Suprapubic skin (tissue), 4 donors: ENCODE results near the gene HENMT1.

Experiments used
- EP300 ChIP-seq: sonication (generic); formaldehyde crosslinking; IDR thresholded peaks from one replicate; pipeline ENCODE4 v1.6.1; 2017; ENCODE audit warnings: antibody characterized with exemption
- POLR2A ChIP-seq, 2 donors: fragments of 450-650 bp; IDR thresholded peaks; one replicate each; pipeline ENCODE4 v1.6.1; 2017; ENCODE audit warnings: antibody characterized with exemption in 2 of 2, mild to moderate bottlenecking in 2 of 2, moderate library complexity in 2 of 2
- POLR2AphosphoS5 ChIP-seq, 3 donors: sonication (generic); formaldehyde crosslinking; IDR thresholded peaks; one replicate each; pipeline ENCODE4 v1.6.1; 2017; ENCODE audit warnings: antibody characterized with exemption in 3 of 3
- TF ChIP-seq, protein P1 (sequence below), 2 donors: fragments of 200-600 bp in 1 of 2; fragments of 450-650 bp in 1 of 2; sonication (generic) in 1 of 2; IDR thresholded peaks; one replicate each; pipeline ENCODE4 v1.5.1; 2016 to 2019; ENCODE audit warnings: antibody characterized with exemption in 2 of 2, mild to moderate bottlenecking in 1 of 2, moderate library complexity in 1 of 2

DNA sequence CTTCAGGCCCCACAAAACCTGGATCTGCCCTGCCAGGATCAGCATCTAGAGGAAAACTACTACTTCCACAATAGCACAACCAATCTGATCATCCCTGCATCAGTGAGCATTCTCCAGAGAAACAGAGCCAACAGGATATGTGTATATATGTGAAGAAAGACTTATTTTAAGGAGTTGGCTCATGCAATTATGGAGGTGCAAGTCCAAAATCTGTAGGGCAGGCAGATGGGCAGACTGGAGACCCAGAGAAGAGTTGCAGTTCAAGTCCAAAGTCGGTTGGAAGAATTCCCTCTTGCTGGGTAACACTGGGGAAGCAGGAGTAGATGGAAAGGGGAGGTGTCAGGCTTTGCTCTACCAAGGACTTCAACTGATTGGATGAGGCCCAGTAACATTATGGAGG is 4.9 kb upstream of the HENMT1 start:
- TF ChIP-seq, protein P1, sequence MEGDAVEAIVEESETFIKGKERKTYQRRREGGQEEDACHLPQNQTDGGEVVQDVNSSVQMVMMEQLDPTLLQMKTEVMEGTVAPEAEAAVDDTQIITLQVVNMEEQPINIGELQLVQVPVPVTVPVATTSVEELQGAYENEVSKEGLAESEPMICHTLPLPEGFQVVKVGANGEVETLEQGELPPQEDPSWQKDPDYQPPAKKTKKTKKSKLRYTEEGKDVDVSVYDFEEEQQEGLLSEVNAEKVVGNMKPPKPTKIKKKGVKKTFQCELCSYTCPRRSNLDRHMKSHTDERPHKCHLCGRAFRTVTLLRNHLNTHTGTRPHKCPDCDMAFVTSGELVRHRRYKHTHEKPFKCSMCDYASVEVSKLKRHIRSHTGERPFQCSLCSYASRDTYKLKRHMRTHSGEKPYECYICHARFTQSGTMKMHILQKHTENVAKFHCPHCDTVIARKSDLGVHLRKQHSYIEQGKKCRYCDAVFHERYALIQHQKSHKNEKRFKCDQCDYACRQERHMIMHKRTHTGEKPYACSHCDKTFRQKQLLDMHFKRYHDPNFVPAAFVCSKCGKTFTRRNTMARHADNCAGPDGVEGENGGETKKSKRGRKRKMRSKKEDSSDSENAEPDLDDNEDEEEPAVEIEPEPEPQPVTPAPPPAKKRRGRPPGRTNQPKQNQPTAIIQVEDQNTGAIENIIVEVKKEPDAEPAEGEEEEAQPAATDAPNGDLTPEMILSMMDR (IDR thresholded peaks at IDR 0.05) = no peak
- no peak for TF ChIP-seq POLR2A (IDR thresholded peaks at IDR 0.05)
- TF ChIP-seq POLR2AphosphoS5 (IDR thresholded peaks at IDR 0.05) = no peak
- TF ChIP-seq EP300 = no peak
